GM12878 (cell line): ENCODE measurements around the gene SPRTN. TPM values are rescaled to one million over a fixed set of nuclear protein-coding genes. Genes with fewer than 3 reads are reported as not detected.

Source experiments
- CHD2 ChIP-seq: IDR thresholded peaks from 2 replicates; pipeline ENCODE4 v1.6.1; 2011; ENCODE audit warnings: low read depth, low read length, improper control_type of control experiment, borderline replicate concordance
- HDAC2 ChIP-seq: fragments of 200-600 bp; sonication (generic); IDR thresholded peaks from 2 replicates; pipeline ENCODE4 v1.6.1; 2017
- KLF5 ChIP-seq: fragments of 450-650 bp; IDR thresholded peaks from 2 replicates; pipeline ENCODE4 v1.6.1; 2014; ENCODE audit warnings: mild to moderate bottlenecking; ENCODE audit not compliant: partially characterized antibody
- RELA ChIP-seq: fragments of 450-650 bp; IDR thresholded peaks from 2 replicates; pipeline ENCODE4 v1.8.0; 2014; ENCODE audit warnings: borderline replicate concordance; ENCODE audit not compliant: partially characterized antibody
- TCF7 ChIP-seq: IDR thresholded peaks from 2 replicates; pipeline ENCODE4 v1.6.1; 2014; ENCODE audit warnings: antibody characterized with exemption, borderline replicate concordance
- polyA plus RNA-seq, 11 experiments: library from polyadenylated mRNA; depleted of rRNA in 4 of 11; unstranded in 6 of 11; stranded (reverse) in 5 of 11; fragments of >200 nt; fragmentation: Nextera tagmentation in 4 of 11; fragmentation: Illumina TruSeq in 1 of 11; extraction: Ambion mirVana in 4 of 11; extraction: Trizol in 1 of 11; gene quantifications; 1 replicate in 1 of 11; 2 replicates in 10 of 11; pipeline versions ENCODE4 v1.2.1 to v1.2.3, GENCODE V29; 2011 to 2016; ENCODE audit warnings: inconsistent platforms in 2 of 11, missing spikeins in 2 of 11, low read depth in 1 of 11
- total RNA-seq, 4 experiments: library from RNA; depleted of rRNA in 3 of 4; stranded (reverse); fragments of >200 nt in 3 of 4; fragmentation: Illumina TruSeq in 1 of 4; extraction: Trizol in 1 of 4; gene quantifications; 2 replicates each; pipeline versions ENCODE4 v1.2.1 to v1.2.3, GENCODE V29; 2013 to 2021
- TF ChIP-seq, protein P1 (sequence below): fragments of 150-350 bp; IDR thresholded peaks from 2 replicates; pipeline ENCODE4 v1.6.1; 2016; ENCODE audit warnings: low read depth, low read length
- TF ChIP-seq, protein P2 (sequence below): fragments of 450-650 bp; formaldehyde crosslinking; IDR thresholded peaks from 2 replicates; pipeline ENCODE4 v1.5.0; 2022; ENCODE audit warnings: mild to moderate bottlenecking, missing genetic modification characterization
- TF ChIP-seq, protein P3 (sequence below): IDR thresholded peaks from 2 replicates; pipeline ENCODE4 v1.6.1; 2011; ENCODE audit warnings: borderline replicate concordance, low read depth, mild to moderate bottlenecking, moderate library complexity, low read length; ENCODE audit not compliant: insufficient read depth, poor library complexity, severe bottlenecking

SPRTN gene
- total and polyA plus RNA-seq, 10 of the 15 experiments (the other 5 are each of a cell fraction or from before 2014, with no cell fraction given), result 4.4 to 16.5 (median 12.1) TPM

DNA sequence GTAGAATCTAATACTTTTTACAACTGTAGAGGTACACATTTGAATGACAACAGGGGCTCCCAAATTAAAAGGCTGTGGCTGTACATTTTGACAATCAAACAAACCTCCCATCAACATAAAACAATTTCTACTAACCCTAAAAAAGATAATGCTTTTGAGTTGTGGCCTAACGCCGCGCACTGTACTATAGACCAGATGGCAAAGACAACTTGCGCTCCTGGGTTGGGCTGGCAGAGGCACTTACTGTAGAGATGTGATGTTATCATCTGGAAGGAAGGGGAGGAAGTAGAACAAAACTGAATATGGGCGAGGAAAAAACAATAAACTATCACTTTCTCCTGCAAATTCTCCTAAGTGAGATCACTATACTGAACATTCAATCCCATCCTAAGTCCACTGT is 26.1 kb downstream of the SPRTN start (continued):
- TF ChIP-seq, protein P1, sequence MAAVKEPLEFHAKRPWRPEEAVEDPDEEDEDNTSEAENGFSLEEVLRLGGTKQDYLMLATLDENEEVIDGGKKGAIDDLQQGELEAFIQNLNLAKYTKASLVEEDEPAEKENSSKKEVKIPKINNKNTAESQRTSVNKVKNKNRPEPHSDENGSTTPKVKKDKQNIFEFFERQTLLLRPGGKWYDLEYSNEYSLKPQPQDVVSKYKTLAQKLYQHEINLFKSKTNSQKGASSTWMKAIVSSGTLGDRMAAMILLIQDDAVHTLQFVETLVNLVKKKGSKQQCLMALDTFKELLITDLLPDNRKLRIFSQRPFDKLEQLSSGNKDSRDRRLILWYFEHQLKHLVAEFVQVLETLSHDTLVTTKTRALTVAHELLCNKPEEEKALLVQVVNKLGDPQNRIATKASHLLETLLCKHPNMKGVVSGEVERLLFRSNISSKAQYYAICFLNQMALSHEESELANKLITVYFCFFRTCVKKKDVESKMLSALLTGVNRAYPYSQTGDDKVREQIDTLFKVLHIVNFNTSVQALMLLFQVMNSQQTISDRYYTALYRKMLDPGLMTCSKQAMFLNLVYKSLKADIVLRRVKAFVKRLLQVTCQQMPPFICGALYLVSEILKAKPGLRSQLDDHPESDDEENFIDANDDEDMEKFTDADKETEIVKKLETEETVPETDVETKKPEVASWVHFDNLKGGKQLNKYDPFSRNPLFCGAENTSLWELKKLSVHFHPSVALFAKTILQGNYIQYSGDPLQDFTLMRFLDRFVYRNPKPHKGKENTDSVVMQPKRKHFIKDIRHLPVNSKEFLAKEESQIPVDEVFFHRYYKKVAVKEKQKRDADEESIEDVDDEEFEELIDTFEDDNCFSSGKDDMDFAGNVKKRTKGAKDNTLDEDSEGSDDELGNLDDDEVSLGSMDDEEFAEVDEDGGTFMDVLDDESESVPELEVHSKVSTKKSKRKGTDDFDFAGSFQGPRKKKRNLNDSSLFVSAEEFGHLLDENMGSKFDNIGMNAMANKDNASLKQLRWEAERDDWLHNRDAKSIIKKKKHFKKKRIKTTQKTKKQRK, result no peak
- TF ChIP-seq RELA, result no peak
- TF ChIP-seq CHD2, result no peak
- TF ChIP-seq KLF5, result no peak
- no peak for TF ChIP-seq TCF7
- TF ChIP-seq HDAC2, result no peak
- TF ChIP-seq, protein P2, sequence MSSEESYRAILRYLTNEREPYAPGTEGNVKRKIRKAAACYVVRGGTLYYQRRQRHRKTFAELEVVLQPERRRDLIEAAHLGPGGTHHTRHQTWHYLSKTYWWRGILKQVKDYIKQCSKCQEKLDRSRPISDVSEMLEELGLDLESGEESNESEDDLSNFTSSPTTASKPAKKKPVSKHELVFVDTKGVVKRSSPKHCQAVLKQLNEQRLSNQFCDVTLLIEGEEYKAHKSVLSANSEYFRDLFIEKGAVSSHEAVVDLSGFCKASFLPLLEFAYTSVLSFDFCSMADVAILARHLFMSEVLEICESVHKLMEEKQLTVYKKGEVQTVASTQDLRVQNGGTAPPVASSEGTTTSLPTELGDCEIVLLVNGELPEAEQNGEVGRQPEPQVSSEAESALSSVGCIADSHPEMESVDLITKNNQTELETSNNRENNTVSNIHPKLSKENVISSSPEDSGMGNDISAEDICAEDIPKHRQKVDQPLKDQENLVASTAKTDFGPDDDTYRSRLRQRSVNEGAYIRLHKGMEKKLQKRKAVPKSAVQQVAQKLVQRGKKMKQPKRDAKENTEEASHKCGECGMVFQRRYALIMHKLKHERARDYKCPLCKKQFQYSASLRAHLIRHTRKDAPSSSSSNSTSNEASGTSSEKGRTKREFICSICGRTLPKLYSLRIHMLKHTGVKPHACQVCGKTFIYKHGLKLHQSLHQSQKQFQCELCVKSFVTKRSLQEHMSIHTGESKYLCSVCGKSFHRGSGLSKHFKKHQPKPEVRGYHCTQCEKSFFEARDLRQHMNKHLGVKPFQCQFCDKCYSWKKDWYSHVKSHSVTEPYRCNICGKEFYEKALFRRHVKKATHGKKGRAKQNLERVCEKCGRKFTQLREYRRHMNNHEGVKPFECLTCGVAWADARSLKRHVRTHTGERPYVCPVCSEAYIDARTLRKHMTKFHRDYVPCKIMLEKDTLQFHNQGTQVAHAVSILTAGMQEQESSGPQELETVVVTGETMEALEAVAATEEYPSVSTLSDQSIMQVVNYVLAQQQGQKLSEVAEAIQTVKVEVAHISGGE (CRISPR knock-in tag), result no peak
- TF ChIP-seq, protein P3, sequence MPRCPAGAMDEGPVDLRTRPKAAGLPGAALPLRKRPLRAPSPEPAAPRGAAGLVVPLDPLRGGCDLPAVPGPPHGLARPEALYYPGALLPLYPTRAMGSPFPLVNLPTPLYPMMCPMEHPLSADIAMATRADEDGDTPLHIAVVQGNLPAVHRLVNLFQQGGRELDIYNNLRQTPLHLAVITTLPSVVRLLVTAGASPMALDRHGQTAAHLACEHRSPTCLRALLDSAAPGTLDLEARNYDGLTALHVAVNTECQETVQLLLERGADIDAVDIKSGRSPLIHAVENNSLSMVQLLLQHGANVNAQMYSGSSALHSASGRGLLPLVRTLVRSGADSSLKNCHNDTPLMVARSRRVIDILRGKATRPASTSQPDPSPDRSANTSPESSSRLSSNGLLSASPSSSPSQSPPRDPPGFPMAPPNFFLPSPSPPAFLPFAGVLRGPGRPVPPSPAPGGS, result no peak
- TF ChIP-seq, all 136 proteins: peak for 0
